Adipocyte (in vitro differentiated cells): Measurements from ENCODE around the gene KCNK10.
A peak's percentile ranks its signal among the peaks of the same experiment; 100 is the strongest.
"Not testable (repeated sequence)": the region's sequence is repeated elsewhere in the genome, so short reads cannot be mapped to it uniquely, and the experiment has no call there.

Experiments
- DNase-seq: peaks from one replicate; pipeline ENCODE4 v3.0.0-alpha.2; 2015; ENCODE audit warnings: low read depth
- H3K27me3 ChIP-seq: replicated peaks from 2 replicates; pipeline ENCODE4 v1.7.0; 2013; ENCODE audit warnings: mild to moderate bottlenecking, low read length, moderate library complexity; ENCODE audit not compliant: control insufficient read depth, insufficient read depth
- H3K36me3 ChIP-seq: 2 replicates; pipeline ENCODE4 v1.7.0; 2013; ENCODE audit warnings: low read length, mild to moderate bottlenecking, moderate library complexity; ENCODE audit not compliant: control insufficient read depth, insufficient read depth, severe bottlenecking
- H3K4me1 ChIP-seq: 2 replicates; pipeline ENCODE4 v1.7.0; 2013; ENCODE audit warnings: mild to moderate bottlenecking, low read length, moderate library complexity; ENCODE audit not compliant: control insufficient read depth, insufficient read depth
- H3K4me3 ChIP-seq: 2 replicates; pipeline ENCODE4 v1.7.0; 2013; ENCODE audit warnings: mild to moderate bottlenecking, low read length, moderate library complexity
- H3K9ac ChIP-seq: 2 replicates; pipeline ENCODE4 v1.7.0; 2013; ENCODE audit warnings: mild to moderate bottlenecking, low read length, moderate library complexity
- H3K9me3 ChIP-seq: 2 replicates; pipeline ENCODE4 v1.7.0; 2013; ENCODE audit warnings: mild to moderate bottlenecking, low read length, moderate library complexity; ENCODE audit not compliant: control insufficient read depth

KCNK10 gene

DNA sequence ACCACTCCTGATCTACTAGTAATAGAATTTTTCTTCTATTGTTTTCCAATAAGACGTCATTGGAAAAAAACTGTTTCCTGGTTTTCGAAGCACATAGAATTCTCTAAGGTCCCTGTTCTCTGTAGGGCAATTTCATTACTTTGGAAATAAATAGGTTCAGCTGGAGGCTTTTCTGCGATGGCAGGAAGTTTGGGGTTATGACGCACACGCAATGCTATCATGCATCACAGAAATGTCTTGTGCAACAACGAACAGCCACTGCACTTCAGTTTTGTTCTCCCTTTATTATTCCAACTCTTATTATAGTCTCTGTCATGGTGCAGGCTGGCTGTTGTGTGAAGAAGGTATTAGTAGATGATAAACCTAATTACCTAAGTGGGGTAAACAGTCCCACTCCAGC lies 59.0 kb downstream of the KCNK10 start:
- Histone ChIP-seq H3K4me1 (no peaks in the 10 kb centered on the region), H3K27me3 (peaks cover 9% of the 10 kb centered on the region), H3K36me3 (no peaks in the 10 kb centered on the region), H3K4me3 (no peak overlapping the region), H3K9ac (no peak overlapping the region), H3K9me3 (no peaks in the 10 kb centered on the region)
- no peak for DNase-seq

DNA sequence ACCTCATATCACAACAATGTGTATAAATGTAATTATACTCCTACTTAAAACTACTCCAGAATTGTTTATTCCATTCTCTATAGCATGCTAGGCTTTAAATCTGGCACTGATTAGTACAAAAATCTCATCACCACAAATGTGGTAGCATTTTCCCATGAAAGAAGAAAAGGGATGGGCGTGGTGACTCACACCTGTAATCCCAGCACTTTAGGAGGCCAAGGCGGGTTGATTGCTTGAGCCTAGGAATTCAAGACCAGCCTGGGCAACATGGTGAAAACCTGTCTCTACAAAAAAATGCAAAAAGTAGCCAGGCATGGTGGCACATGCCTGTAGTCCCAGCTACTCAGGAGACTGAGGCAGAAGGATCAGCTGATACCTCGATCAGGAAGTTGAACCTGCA lies 61.8 kb downstream of the KCNK10 start:
- not testable (repeated sequence) for H3K9ac ChIP-seq, DNase-seq, H3K36me3 ChIP-seq, H3K4me1 ChIP-seq, H3K4me3 ChIP-seq, H3K9me3 ChIP-seq
- H3K27me3 ChIP-seq, result peaks cover 18% of the 10 kb centered on the region

DNA sequence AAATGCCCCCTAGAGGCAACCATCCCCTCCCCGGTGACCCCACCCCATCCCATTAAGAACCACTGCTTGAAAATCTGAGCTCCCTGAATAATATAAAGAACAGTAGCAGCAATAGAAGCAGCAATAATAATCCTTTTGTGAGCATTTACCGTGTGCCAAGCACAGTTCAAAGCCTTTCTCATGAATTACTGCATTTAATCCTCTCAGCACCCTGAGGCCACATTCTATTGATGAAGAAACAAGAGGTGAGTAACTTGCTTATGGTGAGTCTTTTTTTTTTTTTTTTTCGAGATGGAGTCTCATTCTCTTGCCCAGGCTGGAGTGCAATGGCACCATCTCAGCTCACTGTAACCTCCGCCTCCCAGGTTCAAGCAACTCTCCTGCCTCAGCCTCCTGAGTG lies 65.0 kb downstream of the KCNK10 start:
- Histone ChIP-seq H3K36me3 (no peaks in the 10 kb centered on the region), H3K9ac (no peak overlapping the region), H3K27me3 (peaks cover 22% of the 10 kb centered on the region), H3K4me3 (no peak overlapping the region), H3K9me3 (no peaks in the 10 kb centered on the region), H3K4me1 (no peaks in the 10 kb centered on the region)
- DNase-seq, result no peak

DNA sequence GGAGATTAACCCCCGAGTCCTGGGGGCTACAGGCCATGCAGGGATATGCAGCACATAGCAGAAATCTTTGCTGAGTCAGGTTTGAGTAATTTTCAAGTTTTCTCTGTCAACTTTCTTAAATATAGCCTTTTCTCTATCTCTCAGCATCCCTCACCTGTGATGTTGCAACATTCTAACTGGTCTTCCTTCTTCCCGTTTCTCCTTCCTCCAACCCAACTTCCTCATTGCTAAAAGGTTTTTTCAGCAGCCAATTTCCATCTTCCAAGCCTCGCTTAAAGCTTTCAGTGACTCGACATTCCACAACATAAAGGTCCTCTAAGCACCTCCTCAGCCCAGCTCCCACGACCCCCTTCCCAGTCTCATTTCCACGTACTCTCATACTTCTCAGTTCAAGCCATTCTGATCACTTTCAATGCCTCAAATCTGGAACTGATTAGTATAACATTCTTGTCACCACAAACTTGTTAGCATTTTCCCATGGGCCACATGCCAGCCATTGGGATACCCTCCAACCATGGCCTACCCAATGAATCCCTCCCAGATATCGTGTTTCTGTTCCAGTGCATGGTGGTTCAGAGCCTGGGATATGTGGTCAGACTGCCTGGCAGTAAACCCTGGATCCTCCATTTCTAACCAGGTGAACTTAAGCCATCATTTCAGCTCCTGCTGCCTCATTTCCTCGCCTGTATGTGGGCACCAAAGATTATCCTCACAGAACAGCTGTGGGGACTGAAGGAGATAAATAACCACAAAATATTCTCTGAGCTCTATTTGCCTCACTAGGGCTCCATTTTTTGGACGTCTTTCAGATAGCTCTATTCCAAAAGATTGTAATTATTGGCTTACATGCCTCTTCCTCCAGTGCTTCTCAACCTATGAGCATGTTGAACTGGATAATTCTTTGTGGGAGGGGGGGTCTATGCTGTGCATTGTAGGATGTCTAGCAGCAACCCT lies 65.8 kb downstream of the KCNK10 start:
- Histone ChIP-seq H3K36me3 (no peaks in the 10 kb centered on the region), H3K27me3 (peaks cover 18% of the 10 kb centered on the region), H3K4me1 (no peaks in the 10 kb centered on the region), H3K9me3 (no peaks in the 10 kb centered on the region), H3K4me3 (no peak overlapping the region), H3K9ac (no peak overlapping the region)
- no peak for DNase-seq

DNA sequence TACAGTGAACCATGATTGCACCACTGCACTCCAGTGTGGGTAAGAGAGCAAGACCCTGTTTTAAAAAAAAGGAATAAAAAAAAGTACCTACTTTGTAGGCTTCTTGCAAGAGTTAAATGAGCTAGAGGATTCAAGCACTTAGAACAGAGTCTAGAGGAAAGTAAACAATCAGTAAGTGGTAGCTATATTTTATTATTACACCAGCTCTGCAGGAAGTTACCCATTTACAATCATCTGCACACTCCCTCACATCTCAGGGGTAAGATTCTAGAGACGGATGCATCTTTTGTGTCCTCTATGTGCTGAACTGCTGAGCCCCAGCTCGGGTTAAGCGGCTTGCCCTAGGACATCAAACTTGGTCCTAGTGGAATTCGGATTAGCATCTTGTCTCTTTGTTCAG lies 67.3 kb downstream of the KCNK10 start:
- Histone ChIP-seq H3K9ac (no peak overlapping the region), H3K27me3 (peaks cover 17% of the 10 kb centered on the region), H3K4me1 (no peaks in the 10 kb centered on the region), H3K4me3 (no peak overlapping the region), H3K9me3 (no peaks in the 10 kb centered on the region), H3K36me3 (no peaks in the 10 kb centered on the region)
- no peak for DNase-seq

DNA sequence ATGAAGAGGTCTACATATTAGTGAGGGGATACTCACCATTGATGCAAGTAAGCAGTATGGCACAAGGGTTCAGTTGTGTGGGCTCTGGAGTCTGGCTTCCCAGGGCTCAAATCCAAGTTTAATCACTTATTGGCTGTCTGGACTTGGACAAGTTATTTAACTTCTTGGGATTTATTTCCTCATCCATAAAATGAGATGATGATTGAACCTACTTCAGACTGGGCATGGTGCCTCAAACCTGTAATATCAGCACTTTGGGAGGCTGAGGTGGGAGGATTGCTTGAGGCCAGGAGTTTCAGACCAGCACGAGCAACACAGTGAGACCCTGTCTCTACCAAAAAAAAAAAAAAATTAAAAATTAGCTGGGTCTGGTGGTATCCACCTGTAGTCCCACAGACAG lies 67.9 kb downstream of the KCNK10 start:
- Histone ChIP-seq H3K4me1 (no peaks in the 10 kb centered on the region), H3K27me3 (peaks cover 17% of the 10 kb centered on the region), H3K9me3 (no peaks in the 10 kb centered on the region), H3K4me3 (no peak overlapping the region), H3K9ac (no peak overlapping the region), H3K36me3 (no peaks in the 10 kb centered on the region)
- DNase-seq, result no peak

DNA sequence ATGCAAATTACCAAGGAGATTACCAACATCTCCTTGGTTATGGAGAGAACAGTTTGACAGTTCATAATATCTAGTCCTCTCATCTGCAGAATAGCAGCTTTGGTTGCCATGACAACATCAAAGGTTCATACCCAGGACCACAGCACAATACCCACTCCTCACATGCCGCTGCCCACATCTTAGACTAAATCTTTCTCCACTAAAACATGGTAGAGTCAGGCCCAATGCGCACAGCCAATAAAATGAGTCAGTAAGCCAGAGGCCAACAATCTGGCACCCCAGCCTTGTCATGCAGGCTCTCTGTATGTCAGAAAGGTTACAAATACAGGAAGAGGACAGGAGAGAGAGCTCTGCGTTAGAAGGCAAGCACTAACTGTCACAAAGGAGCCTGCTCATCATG lies 70.6 kb downstream of the KCNK10 start:
- Histone ChIP-seq H3K36me3 (no peaks in the 10 kb centered on the region), H3K27me3 (peaks cover 14% of the 10 kb centered on the region), H3K9ac (no peak overlapping the region), H3K9me3 (no peaks in the 10 kb centered on the region), H3K4me3 (no peak overlapping the region), H3K4me1 (no peaks in the 10 kb centered on the region)
- DNase-seq, result no peak

DNA sequence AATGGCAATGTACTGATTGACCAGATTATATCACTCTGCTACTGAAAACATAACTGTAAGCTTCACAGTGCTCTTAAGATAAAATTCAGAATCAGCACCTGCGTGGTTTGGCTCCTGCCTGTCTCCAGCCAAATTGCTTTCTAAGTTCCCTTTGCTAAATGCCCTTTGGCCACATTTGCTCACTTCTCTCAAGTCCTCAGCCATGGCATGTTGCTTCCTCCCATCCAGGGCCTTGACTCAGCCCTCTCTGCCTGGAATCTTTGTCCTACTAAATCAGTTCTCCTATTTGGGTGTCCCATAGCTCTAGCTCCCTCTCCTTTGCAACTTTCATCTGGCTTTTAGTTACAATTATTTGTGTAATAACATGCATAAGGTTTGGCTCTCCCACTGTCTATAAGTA lies 71.4 kb downstream of the KCNK10 start:
- DNase-seq, result no peak
- Histone ChIP-seq H3K27me3 (peaks cover 17% of the 10 kb centered on the region), H3K36me3 (no peaks in the 10 kb centered on the region)

DNA sequence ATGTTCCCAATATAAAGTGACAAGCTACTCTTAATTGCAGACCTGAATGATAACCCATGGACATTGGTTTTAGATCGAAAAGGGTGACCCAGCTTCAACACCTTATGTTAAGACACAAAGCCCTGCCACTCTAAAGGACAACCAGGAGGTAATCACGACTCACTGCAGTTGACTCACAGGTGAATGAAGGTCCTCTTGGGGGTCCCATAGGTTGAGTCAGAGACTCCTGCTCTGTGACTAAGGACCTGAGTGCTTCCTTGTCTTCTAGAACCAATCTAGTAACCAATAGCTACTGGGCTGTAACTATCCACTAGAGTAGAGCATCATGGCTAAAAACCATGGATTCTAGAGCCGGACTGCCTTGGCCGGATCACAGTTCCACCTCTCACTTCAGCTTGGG lies 73.8 kb downstream of the KCNK10 start:
- no peaks in the 10 kb centered on the region for H3K36me3 ChIP-seq
- no peaks in the 10 kb centered on the region for H3K4me1 ChIP-seq
- H3K4me3 ChIP-seq, result no peak overlapping the region
- peaks cover 24% of the 10 kb centered on the region for H3K27me3 ChIP-seq
- H3K9ac ChIP-seq, result no peak overlapping the region
- no peaks in the 10 kb centered on the region for H3K9me3 ChIP-seq
- no peak for DNase-seq

More for the DNA sequence above, 71.4 kb downstream of the KCNK10 start:
- H3K4me3 ChIP-seq, result no peak overlapping the region
- H3K9ac ChIP-seq, result no peak overlapping the region
- no peaks in the 10 kb centered on the region for H3K9me3 ChIP-seq
- no peaks in the 10 kb centered on the region for H3K4me1 ChIP-seq

DNA sequence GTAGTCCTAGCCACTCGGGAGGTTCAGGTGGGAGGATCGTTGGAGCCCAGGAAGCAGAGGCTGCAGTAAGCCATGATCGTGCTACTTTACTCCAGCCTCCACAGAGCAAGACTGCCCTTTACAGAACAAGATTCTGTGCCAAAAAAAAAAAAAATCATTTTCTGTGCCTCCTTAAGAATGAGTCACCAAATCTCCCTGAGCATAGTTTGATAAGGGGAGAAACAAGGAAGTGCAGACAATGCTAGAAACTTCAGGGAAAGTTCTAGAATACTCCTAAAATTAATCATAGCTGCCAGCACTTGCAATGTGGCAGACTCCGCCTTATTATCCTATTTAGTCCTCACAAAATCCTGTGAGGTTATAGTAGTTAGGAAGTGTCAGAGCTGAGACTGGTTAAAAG lies 74.5 kb downstream of the KCNK10 start:
- H3K4me3 ChIP-seq, result no peak overlapping the region
- DNase-seq, result peak; percentile 4
- no peaks in the 10 kb centered on the region for H3K4me1 ChIP-seq
- H3K27me3 ChIP-seq, result peaks cover 22% of the 10 kb centered on the region
- H3K36me3 ChIP-seq, result no peaks in the 10 kb centered on the region
- H3K9ac ChIP-seq, result no peak overlapping the region
- H3K9me3 ChIP-seq, result no peaks in the 10 kb centered on the region

DNA sequence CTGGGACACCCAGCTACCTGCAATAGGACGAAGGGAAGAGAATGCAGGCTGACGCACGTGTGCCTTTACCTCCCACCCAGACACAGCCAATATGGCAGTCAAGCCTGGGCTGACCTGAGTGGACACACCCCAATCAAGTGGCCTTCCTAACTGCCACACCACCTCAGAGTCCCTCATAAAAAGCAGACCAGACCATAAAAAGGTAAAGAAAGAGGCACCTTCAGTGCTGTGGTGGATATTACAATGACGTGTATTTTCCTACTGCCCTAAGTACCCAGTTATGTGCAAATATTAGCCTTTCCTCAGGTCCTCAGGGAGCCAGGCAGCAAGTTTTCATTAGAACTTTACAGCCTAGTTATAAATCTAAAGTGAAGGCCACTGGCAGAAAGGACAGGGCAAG lies 75.8 kb downstream of the KCNK10 start:
- Histone ChIP-seq H3K36me3 (no peaks in the 10 kb centered on the region), H3K9ac (no peak overlapping the region), H3K4me3 (no peak overlapping the region), H3K9me3 (no peaks in the 10 kb centered on the region), H3K27me3 (peaks cover 29% of the 10 kb centered on the region), H3K4me1 (no peaks in the 10 kb centered on the region)
- DNase-seq, result no peak

DNA sequence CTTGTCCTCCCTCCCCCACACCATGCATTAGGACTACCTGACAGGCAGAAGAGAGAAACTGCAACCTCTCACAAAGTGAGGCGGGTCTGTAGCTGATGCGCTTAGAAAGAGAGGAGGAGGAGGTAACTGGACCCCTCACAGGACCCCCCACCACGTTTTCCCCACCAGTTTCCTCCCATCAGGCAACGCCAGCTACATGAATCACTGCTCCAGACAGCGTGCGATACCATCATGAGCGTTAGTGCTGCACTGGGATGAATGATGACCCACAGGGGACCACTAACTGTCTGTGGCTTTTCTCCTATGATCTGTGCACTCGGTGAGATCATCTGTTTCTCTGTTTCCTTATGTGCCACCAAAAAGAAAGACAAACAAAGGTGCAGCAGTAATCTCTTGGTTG lies 77.7 kb downstream of the KCNK10 start:
- no peak for DNase-seq
- Histone ChIP-seq H3K36me3 (no peaks in the 10 kb centered on the region), H3K4me3 (no peak overlapping the region), H3K27me3 (peaks cover 35% of the 10 kb centered on the region), H3K9ac (no peak overlapping the region), H3K4me1 (no peaks in the 10 kb centered on the region), H3K9me3 (no peaks in the 10 kb centered on the region)
